ENCODE results near the gene BICD1. TPM values are rescaled to one million over a fixed set of nuclear protein-coding genes. Genes with fewer than 3 reads are reported as not detected.

BICD1 gene
- total RNA-seq, 1 donor from 2014 or later, result 6.1 TPM

GRCh38 chr12:32302218-32303173 is 195.8 kb downstream of the BICD1 start:
- FAIRE-seq (no peak), DNase-seq (ENCODE audit: low read depth) (peak; percentile 39)
- Histone ChIP-seq H3K27me3 (ENCODE audit: control insufficient read depth, insufficient read depth, low read length) (no peaks in the 10 kb centered on the region), H3K36me3 (ENCODE audit: control insufficient read depth, insufficient read depth, low read length) (no peaks in the 10 kb centered on the region), H3K4me3 (ENCODE audit: low read depth, low read length) (no peak overlapping the region)
- TF ChIP-seq CTCF (IDR thresholded peaks at IDR 0.05; ENCODE audit: insufficient read depth, low read length, severe bottlenecking), result peak; percentile 57

- Histone ChIP-seq H3K4me3 (ENCODE audit: low read depth, low read length) (no peak overlapping the region), H3K27me3 (ENCODE audit: control insufficient read depth, insufficient read depth, low read length) (no peaks in the 10 kb centered on the region), H3K36me3 (ENCODE audit: control insufficient read depth, insufficient read depth, low read length) (no peaks in the 10 kb centered on the region)
- FAIRE-seq, result no peak
- DNase-seq (ENCODE audit: low read depth), result no peak
- TF ChIP-seq CTCF (IDR thresholded peaks at IDR 0.05; ENCODE audit: insufficient read depth, low read length, severe bottlenecking), result no peak
These were observed 196.5 kb downstream of the BICD1 start for GRCh38 chr12:32303174-32303549.

GRCh38 chr12:32305163-32305562 is 198.5 kb downstream of the BICD1 start:
- no peak for TF ChIP-seq CTCF (IDR thresholded peaks at IDR 0.05; ENCODE audit: insufficient read depth, low read length, severe bottlenecking)
- Histone ChIP-seq H3K36me3 (ENCODE audit: control insufficient read depth, insufficient read depth, low read length) (no peaks in the 10 kb centered on the region), H3K27me3 (ENCODE audit: control insufficient read depth, insufficient read depth, low read length) (no peaks in the 10 kb centered on the region), H3K4me3 (ENCODE audit: low read depth, low read length) (no peak overlapping the region)
- DNase-seq (ENCODE audit: low read depth), result peak; percentile 32
- no peak for FAIRE-seq

- TF ChIP-seq CTCF (IDR thresholded peaks at IDR 0.05; ENCODE audit: insufficient read depth, low read length, severe bottlenecking), result no peak
- FAIRE-seq (no peak), DNase-seq (ENCODE audit: low read depth) (no peak)
- Histone ChIP-seq H3K4me3 (ENCODE audit: low read depth, low read length) (no peak overlapping the region), H3K36me3 (ENCODE audit: control insufficient read depth, insufficient read depth, low read length) (no peaks in the 10 kb centered on the region), H3K27me3 (ENCODE audit: control insufficient read depth, insufficient read depth, low read length) (no peaks in the 10 kb centered on the region)
These were observed 200.7 kb downstream of the BICD1 start for GRCh38 chr12:32307326-32307725.

- FAIRE-seq (peak; percentile 76), DNase-seq (ENCODE audit: low read depth) (peak; percentile 12)
These were observed 203.4 kb downstream of the BICD1 start for GRCh38 chr12:32309811-32310736.

More at GRCh38 chr12:32309811-32310736, 203.4 kb downstream of the BICD1 start:
- Histone ChIP-seq H3K36me3 (ENCODE audit: control insufficient read depth, insufficient read depth, low read length) (no peaks in the 10 kb centered on the region), H3K4me3 (ENCODE audit: low read depth, low read length) (no peak overlapping the region), H3K27me3 (ENCODE audit: control insufficient read depth, insufficient read depth, low read length) (no peaks in the 10 kb centered on the region)
- TF ChIP-seq CTCF (IDR thresholded peaks at IDR 0.05; ENCODE audit: insufficient read depth, low read length, severe bottlenecking), result no peak
